ENCODE measurements around the gene POFUT1. TPM values are rescaled to one million over a fixed set of nuclear protein-coding genes. Genes with fewer than 3 reads are reported as not detected.

POFUT1 gene
- total RNA-seq, 4 donors from 2014 or later, result 28.8 to 42.4 (median 33.5) TPM

DNA sequence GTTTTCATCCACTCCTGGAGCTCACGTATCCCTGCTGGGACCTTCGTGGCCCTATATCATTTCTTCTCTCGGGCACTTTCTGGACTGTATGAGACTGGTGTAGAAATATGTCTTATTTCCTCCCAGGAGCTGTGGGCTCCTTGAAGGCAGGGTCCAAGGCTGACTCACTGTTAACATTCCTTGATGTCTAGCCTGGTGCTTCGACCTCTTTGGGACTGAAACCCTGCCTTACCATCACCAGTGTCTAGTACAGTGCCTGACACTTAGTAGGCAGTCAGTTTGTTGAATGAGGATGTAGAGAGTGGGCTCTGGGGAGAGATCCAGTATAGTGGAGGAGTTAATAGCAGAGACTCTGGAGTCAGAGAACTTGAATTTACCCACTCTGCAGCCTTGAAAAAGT lies 23.6 kb downstream of the POFUT1 start:
- peaks cover 0 to 100% of the 10 kb centered on the region in 2 donors for H3K36me3 ChIP-seq
- no peak for ATAC-seq
- no peaks in the 10 kb centered on the region for H3K27me3 ChIP-seq
- H3K9me3 ChIP-seq, result no peaks in the 10 kb centered on the region
- no peaks in the 10 kb centered on the region for H3K4me1 ChIP-seq
- no peak overlapping the region for H3K27ac ChIP-seq
- TF ChIP-seq POLR2A (IDR thresholded peaks at IDR 0.05), result no peak
- no peak overlapping the region for H3K4me3 ChIP-seq
- WGBS, 2 donors (ENCODE audit: low coverage in 1 of 2), result 90 to 94% methylated on average over 3 to 4 of the region's 4 CpGs

DNA sequence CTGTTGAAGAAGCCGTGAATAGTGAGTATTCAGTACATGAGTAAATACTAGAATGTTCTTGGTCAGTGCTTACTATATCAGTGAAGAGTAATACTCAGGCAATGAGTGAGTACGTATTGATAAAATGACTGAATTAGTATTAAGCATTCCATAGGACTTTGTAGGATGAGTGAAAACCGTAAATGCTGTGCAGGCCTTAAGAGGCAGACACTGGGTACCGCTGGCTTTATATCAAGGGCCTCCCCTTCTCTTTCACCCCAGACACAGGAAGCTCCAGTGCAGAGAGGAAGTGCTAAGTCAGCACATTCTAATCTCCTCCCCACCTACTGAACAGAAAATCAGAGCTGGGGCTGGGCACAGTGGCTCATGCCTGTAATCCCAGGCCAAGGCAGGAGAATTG lies 24.2 kb downstream of the POFUT1 start:
- WGBS, 2 donors (ENCODE audit: low coverage in 1 of 2), result 61 to 64% methylated on average over 3 to 4 of the region's 4 CpGs
- Histone ChIP-seq H3K4me3 (no peak overlapping the region), H3K9me3 (no peaks in the 10 kb centered on the region), H3K27me3 (no peaks in the 10 kb centered on the region), H3K4me1 (no peaks in the 10 kb centered on the region), H3K27ac (no peak overlapping the region), H3K36me3 (peaks cover 0 to 100% of the 10 kb centered on the region in 2 donors)
- ATAC-seq, result no peak
- TF ChIP-seq, protein P1, sequence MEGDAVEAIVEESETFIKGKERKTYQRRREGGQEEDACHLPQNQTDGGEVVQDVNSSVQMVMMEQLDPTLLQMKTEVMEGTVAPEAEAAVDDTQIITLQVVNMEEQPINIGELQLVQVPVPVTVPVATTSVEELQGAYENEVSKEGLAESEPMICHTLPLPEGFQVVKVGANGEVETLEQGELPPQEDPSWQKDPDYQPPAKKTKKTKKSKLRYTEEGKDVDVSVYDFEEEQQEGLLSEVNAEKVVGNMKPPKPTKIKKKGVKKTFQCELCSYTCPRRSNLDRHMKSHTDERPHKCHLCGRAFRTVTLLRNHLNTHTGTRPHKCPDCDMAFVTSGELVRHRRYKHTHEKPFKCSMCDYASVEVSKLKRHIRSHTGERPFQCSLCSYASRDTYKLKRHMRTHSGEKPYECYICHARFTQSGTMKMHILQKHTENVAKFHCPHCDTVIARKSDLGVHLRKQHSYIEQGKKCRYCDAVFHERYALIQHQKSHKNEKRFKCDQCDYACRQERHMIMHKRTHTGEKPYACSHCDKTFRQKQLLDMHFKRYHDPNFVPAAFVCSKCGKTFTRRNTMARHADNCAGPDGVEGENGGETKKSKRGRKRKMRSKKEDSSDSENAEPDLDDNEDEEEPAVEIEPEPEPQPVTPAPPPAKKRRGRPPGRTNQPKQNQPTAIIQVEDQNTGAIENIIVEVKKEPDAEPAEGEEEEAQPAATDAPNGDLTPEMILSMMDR (IDR thresholded peaks at IDR 0.05), result no peak
- TF ChIP-seq EP300 (IDR thresholded peaks at IDR 0.05) (no peak), POLR2AphosphoS5 (IDR thresholded peaks at IDR 0.05) (no peak), POLR2A (IDR thresholded peaks at IDR 0.05) (no peak)

DNA sequence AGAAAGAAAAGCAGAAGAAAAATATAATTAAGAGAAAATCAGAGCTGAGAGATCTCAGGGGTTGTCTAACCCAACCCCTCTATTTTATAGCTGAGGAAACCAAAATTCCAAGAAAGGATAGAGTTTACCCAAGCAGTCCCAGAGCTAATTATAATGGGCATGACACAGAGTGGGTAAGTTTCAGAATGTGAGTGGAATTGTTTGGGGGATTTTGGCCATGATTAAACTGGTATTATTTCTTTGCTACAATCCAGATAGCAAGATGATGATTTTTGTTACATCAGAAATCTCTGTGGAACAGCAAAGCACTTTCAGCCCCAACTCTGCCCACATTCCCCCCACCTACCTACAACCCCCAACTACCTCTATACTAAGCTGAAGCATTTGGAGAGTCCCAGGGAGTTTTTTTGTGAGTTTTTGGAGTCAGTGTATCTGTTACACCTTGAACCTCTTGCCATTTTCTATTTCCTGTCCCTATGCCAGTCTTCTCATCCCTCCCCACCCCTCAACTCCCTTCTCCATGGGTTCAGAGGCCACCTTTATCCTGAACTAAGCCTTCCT lies 24.7 kb downstream of the POFUT1 start:
- H3K27me3 ChIP-seq, result no peaks in the 10 kb centered on the region
- H3K4me3 ChIP-seq, result no peak overlapping the region
- no peaks in the 10 kb centered on the region for H3K9me3 ChIP-seq
- H3K36me3 ChIP-seq, result peaks cover 0 to 100% of the 10 kb centered on the region in 2 donors
- TF ChIP-seq POLR2AphosphoS5 (IDR thresholded peaks at IDR 0.05) (no peak), EP300 (IDR thresholded peaks at IDR 0.05) (no peak), POLR2A (IDR thresholded peaks at IDR 0.05) (no peak)
- TF ChIP-seq, protein P1 (IDR thresholded peaks at IDR 0.05), result no peak
- no peaks in the 10 kb centered on the region for H3K4me1 ChIP-seq
- H3K27ac ChIP-seq, result no peak overlapping the region
- ATAC-seq, result no peak

DNA sequence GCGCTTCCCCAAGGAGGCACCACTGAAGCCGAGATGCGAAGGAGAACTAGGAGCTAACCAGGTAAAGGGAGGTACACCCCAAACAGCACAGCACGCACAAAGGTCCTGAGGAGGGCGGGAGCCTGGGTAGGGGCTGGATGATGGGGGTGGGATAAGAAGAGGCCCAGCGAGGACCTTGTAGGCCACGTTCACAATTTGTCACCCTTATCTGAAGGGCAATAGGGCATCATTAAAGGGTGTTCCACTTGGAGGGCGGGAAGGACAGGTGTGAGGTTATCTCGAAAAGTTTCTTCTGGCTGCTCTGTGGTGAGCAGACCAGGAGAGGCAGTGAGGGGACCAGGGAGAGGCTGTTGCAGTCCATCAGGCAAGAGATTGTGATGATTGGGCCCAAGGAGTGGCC lies 25.6 kb downstream of the POFUT1 start:
- TF ChIP-seq, protein P1 (IDR thresholded peaks at IDR 0.05), result no peak
- TF ChIP-seq POLR2AphosphoS5 (IDR thresholded peaks at IDR 0.05) (no peak), POLR2A (IDR thresholded peaks at IDR 0.05) (no peak), EP300 (IDR thresholded peaks at IDR 0.05) (no peak)
- Histone ChIP-seq H3K27ac (no peak overlapping the region), H3K4me1 (no peaks in the 10 kb centered on the region), H3K9me3 (no peaks in the 10 kb centered on the region), H3K27me3 (no peaks in the 10 kb centered on the region), H3K4me3 (no peak overlapping the region), H3K36me3 (peaks cover 0 to 92% of the 10 kb centered on the region in 2 donors)
- 85 to 90% methylated on average over 2 to 7 of the region's 9 CpGs for WGBS, 2 donors (ENCODE audit: low coverage in 1 of 2)
- ATAC-seq, result no peak

DNA sequence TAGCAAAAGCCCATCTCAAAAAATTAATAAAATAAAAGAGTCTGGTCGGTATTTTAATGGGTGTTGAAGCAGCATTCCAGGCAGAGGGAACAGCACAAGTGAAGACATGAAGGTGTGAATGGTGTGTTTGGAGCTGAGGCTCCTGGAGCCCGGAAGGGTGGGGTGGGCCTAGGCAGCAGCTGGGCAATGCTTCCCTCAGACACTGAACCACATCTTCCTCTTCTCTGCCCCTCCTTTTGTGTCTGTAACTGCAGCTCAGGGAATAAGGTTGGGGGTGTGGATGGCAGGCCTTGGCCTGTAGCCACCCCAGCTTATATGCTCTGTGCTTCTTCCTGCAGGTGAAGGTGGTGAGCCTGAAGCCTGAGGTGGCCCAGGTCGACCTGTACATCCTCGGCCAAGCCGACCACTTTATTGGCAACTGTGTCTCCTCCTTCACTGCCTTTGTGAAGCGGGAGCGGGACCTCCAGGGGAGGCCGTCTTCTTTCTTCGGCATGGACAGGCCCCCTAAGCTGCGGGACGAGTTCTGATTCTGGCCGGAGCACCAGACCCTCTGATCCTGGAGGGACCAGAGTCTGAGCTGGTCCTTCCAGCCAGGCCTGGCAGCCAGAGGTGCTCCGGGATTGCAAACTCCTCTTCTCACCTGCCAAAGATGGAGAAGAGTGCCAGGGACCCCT lies 26.6 kb downstream of the POFUT1 start:
- TF ChIP-seq POLR2AphosphoS5 (IDR thresholded peaks at IDR 0.05), result no peak
- TF ChIP-seq, protein P1 (IDR thresholded peaks at IDR 0.05), result no peak
- no peak for TF ChIP-seq POLR2A (IDR thresholded peaks at IDR 0.05)
- TF ChIP-seq EP300 (IDR thresholded peaks at IDR 0.05), result no peak
- no peaks in the 10 kb centered on the region for H3K4me1 ChIP-seq
- ATAC-seq, result no peak
- 87 to 100% methylated on average over 1 to 2 of the region's 13 CpGs for WGBS, 2 donors (ENCODE audit: low coverage in 1 of 2)
- H3K36me3 ChIP-seq, result peaks cover 0 to 82% of the 10 kb centered on the region in 2 donors
- no peak overlapping the region for H3K4me3 ChIP-seq
- H3K27ac ChIP-seq, result no peak overlapping the region
- no peaks in the 10 kb centered on the region for H3K9me3 ChIP-seq
- no peaks in the 10 kb centered on the region for H3K27me3 ChIP-seq

All from gastroesophageal sphincter (tissue), 4 donors.